Heart left ventricle (tissue), 16 donors: ENCODE data around the gene GDF7. TPM values are rescaled to one million over a fixed set of nuclear protein-coding genes. Genes with fewer than 3 reads are reported as not detected.

Experiments
- ATAC-seq, 4 donors: fragments of 200-7000 bp; cut with Tn5 transposase; one replicate each; pipeline ENCODE4 v1.9.1; 2020 to 2022; ENCODE audit warnings: moderate library complexity in 4 of 4, mild to moderate bottlenecking in 3 of 4, moderate number of reproducible peaks in 1 of 4
- DNase-seq, 5 donors: peaks; one replicate each; pipeline ENCODE4 v3.0.0-alpha.2; 2020
- H3K27ac ChIP-seq, 12 donors: fragments of 200-600 bp; sonication (generic) in 4 of 12; one replicate each; pipeline versions ENCODE4 v1.5.0 to v1.8.0; 2016 to 2022; ENCODE audit warnings: mild to moderate bottlenecking in 2 of 12
- H3K27me3 ChIP-seq, 9 donors: fragments of 200-600 bp; sonication (generic) in 2 of 9; one replicate each; pipeline versions ENCODE4 v1.5.1 to v1.8.0; 2016 to 2022; ENCODE audit warnings: mild to moderate bottlenecking in 3 of 9
- H3K36me3 ChIP-seq, 9 donors: fragments of 200-600 bp; sonication (generic) in 2 of 9; one replicate each; pipeline versions ENCODE4 v1.5.0 to v1.8.0; 2018 to 2022; ENCODE audit warnings: mild to moderate bottlenecking in 2 of 9
- H3K4me1 ChIP-seq, 12 donors: fragments of 200-600 bp; sonication (generic) in 4 of 12; one replicate each; pipeline versions ENCODE4 v1.5.0 to v1.8.0; 2016 to 2022; ENCODE audit warnings: mild to moderate bottlenecking in 3 of 12
- H3K4me3 ChIP-seq, 12 donors: fragments of 200-600 bp; sonication (generic) in 4 of 12; one replicate each; pipeline versions ENCODE4 v1.5.0 to v1.8.0; 2017 to 2022; ENCODE audit warnings: mild to moderate bottlenecking in 9 of 12, moderate library complexity in 4 of 12
- H3K9me3 ChIP-seq, 12 donors: fragments of 200-600 bp; sonication (generic) in 4 of 12; one replicate each; pipeline versions ENCODE4 v1.5.0 to v1.8.0; 2016 to 2022; ENCODE audit warnings: mild to moderate bottlenecking in 1 of 12
- CTCF ChIP-seq, 12 donors: fragments of 200-600 bp; sonication (generic) in 4 of 12; IDR thresholded peaks; one replicate each; pipeline versions ENCODE4 v1.5.0 to v1.8.0; 2018 to 2022; ENCODE audit warnings: antibody characterized with exemption in 12 of 12, mild to moderate bottlenecking in 5 of 12
- POLR2A ChIP-seq, 2 donors: fragments of 450-650 bp; IDR thresholded peaks; one replicate each; pipeline ENCODE4 v1.6.1; 2017; ENCODE audit warnings: antibody characterized with exemption in 2 of 2, mild to moderate bottlenecking in 2 of 2, moderate library complexity in 2 of 2
- WGBS, 4 donors: extraction: QIAGEN DNeasy Blood & Tissue Kit in 2 of 4; methylation state at CpG; one replicate each; pipeline versions ENCODE4 v1.1.5 to v1.1.7; 2013 to 2018; 5-methylcytosine and 5-hydroxymethylcytosine counted together
- intact Hi-C, 10 donors: fragments of 100-400 bp; cut with DNase I; formaldehyde crosslinking; loops; one replicate each; pipeline versions ENCODE4 v1.11.1 to v1.14.2; 2022
- polyA plus RNA-seq, 2 donors: library from polyadenylated mRNA; stranded (reverse); fragments of 200-250 nt; gene quantifications; one replicate each; pipeline ENCODE4 v1.2.3, GENCODE V29; 2013
- total RNA-seq, 9 donors: library from RNA; depleted of rRNA in 2 of 9; stranded (reverse); fragments of >200 nt in 2 of 9; fragmentation: NEBNext Ultra II Directional in 3 of 9; extraction: Animal tissue kit (Norgen Biotek cat#: 25700) in 3 of 9; gene quantifications; one replicate each; pipeline versions ENCODE4 v1.1.0 to v1.2.4, GENCODE V29; 2016 to 2023
- donor health status: ischemic (EF 13 %, LVEDD 7.1; RV severe dilation, severe dysfunction).
- donor health status: healthy with polysubstance abuse.
- donor health status: DM: no; HTN: yes; CAD: no.
- donor health status: DM: no; HTN: no; CAD: no.
- donor health status: ischemic (EF 25% LVEDD 6.9; RV normal size, moderate dysfunction).
- donor health status: ischemic (EF 25% LVEDD 5.7; RV mildly dilated, moderate dysfunction).
- donor health status: healthy.
- donor health status: DM: yes; HTN: yes; CAD: no.
- donor health status: ischemic (EF 35%, LVEDD 5.7; RV mildly dilated, moderate dysfunction).
- donor health status: nonischemic (EF 11% LVEDD 7.7; RV severe dilation, severe dysfunction).
- donor health status: DM: yes; HTN: yes; CAD: no.
- donor health status: PGD.
- donor health status: ischemic (EF 29% LVEDD 5.4; RV normal size, mild dysfunction).
- donor health status: nonischemic (EF 23%, LVEDD 6.1; RV moderate dilation, normal function).

The GDF7 gene
- total and polyA plus RNA-seq, 11 donors = 0.14 to 1.6 (median 0.55) TPM

- ATAC-seq (peak in 3 of 4 donors; percentile 18 to 25 (median 19)), DNase-seq (peak in 2 of 5 donors; percentile 64 to 77)
- peak in 1 of 12 donors; percentile 15 for TF ChIP-seq CTCF (IDR thresholded peaks at IDR 0.05)
- no peak for TF ChIP-seq POLR2A (IDR thresholded peaks at IDR 0.05)
- 55 to 73% (median 58%) methylated on average over 7 to 18 of the region's 18 CpGs for WGBS, 4 donors
- Histone ChIP-seq H3K9me3 (no peaks in the 10 kb centered on the region), H3K4me3 (no peak overlapping the region), H3K27ac (peak overlapping the region; percentile 3 to 90 (median 74)), H3K27me3 (no peaks in the 10 kb centered on the region), H3K36me3 (peaks cover 0 to 39% (median 14%) of the 10 kb centered on the region in 9 donors), H3K4me1 (peaks cover 5 to 56% (median 40%) of the 10 kb centered on the region in 12 donors)
- intact Hi-C loops = loop anchor here in 5 of 10 donors (2.0 to 10.0 kb wide), 6 partner anchors 37 to 191 kb away; partner anchors contain the start of gene RHOB (in 1 of the 5)
Observed at GRCh38 chr2:20633794-20634506, 33.0 kb upstream of the GDF7 start.

- DNase-seq (peak in 2 of 5 donors; percentile 37 to 45), ATAC-seq (no peak)
- H3K27ac ChIP-seq = peak overlapping the region in 11 of 12 donors; percentile 7 to 90 (median 76)
- peaks cover 0 to 46% (median 14%) of the 10 kb centered on the region in 9 donors for H3K36me3 ChIP-seq
- no peak overlapping the region for H3K4me3 ChIP-seq
- WGBS, 4 donors = 53 to 70% (median 61%) methylated on average over 7 to 9 of the region's 9 CpGs
- H3K27me3 ChIP-seq = no peaks in the 10 kb centered on the region
- H3K4me1 ChIP-seq = peaks cover 5 to 60% (median 40%) of the 10 kb centered on the region in 12 donors
- no peaks in the 10 kb centered on the region for H3K9me3 ChIP-seq
- intact Hi-C loops = loop anchor here in 8 of 10 donors (1.0 to 10.0 kb wide), 10 partner anchors 32 to 192 kb away; partner anchors contain the start of gene RHOB (in 1 of the 8)
- TF ChIP-seq CTCF (IDR thresholded peaks at IDR 0.05) (peak in 1 of 12 donors; percentile 8), POLR2A (IDR thresholded peaks at IDR 0.05) (no peak)
Observed at GRCh38 chr2:20634507-20635112, 32.3 kb upstream of the GDF7 start.

- H3K36me3 ChIP-seq = peaks cover 0 to 49% (median 15%) of the 10 kb centered on the region in 9 donors
- peak overlapping the region in 10 of 12 donors; percentile 24 to 90 (median 77) for H3K27ac ChIP-seq
- ATAC-seq (no peak), DNase-seq (peak in 1 of 5 donors; percentile 13)
- TF ChIP-seq CTCF (IDR thresholded peaks at IDR 0.05) (no peak), POLR2A (IDR thresholded peaks at IDR 0.05) (no peak)
- intact Hi-C loops = loop anchor here in 8 of 10 donors (1.0 to 10.0 kb wide), 8 partner anchors 33 to 193 kb away; partner anchors contain the start of gene RHOB (in 1 of the 8)
- peaks cover 5 to 62% (median 40%) of the 10 kb centered on the region in 12 donors for H3K4me1 ChIP-seq
- H3K4me3 ChIP-seq = no peak overlapping the region
- no peaks in the 10 kb centered on the region for H3K27me3 ChIP-seq
- WGBS, 4 donors = 68 to 81% (median 70%) methylated on average over 5 of the region's 5 CpGs
- no peaks in the 10 kb centered on the region for H3K9me3 ChIP-seq
Observed at GRCh38 chr2:20635113-20635510, 31.8 kb upstream of the GDF7 start.
